ENCODE data around the gene GJC2.
A peak's percentile ranks its signal among the peaks of the same experiment; 100 is the strongest.

GJC2 gene

GRCh38 chr1:228154021-228154669 lies 4.4 kb downstream of the GJC2 start:
- no peak overlapping the region for H3K27ac Mint-ChIP-seq
- DNase-seq, result no peak
- CTCF ChIA-PET, result interaction anchor here (1.5 to 1.8 kb wide), 2 partner anchors 11 to 23 kb away, joined by 3 to 6 read pairs; no protein-coding TSS in a partner anchor
- H3K4me1 Mint-ChIP-seq, result peaks cover 23% of the 10 kb centered on the region
- H3K36me3 Mint-ChIP-seq, result no peaks in the 10 kb centered on the region
- H3K27me3 Mint-ChIP-seq, result no peaks in the 10 kb centered on the region
- no peak overlapping the region for H3K4me3 Mint-ChIP-seq
- no peaks in the 10 kb centered on the region for H3K9me3 Mint-ChIP-seq

- DNase-seq, result no peak
- Mint-ChIP-seq H3K9me3 (no peaks in the 10 kb centered on the region), H3K27me3 (no peaks in the 10 kb centered on the region), H3K27ac (no peak overlapping the region), H3K36me3 (no peaks in the 10 kb centered on the region), H3K4me3 (no peak overlapping the region), H3K4me1 (peaks cover 25% of the 10 kb centered on the region)
- CTCF ChIA-PET, result interaction anchor here (1.0 to 1.8 kb wide), 3 partner anchors 10 to 155 kb away, joined by 3 to 6 read pairs (median 3); no protein-coding TSS in a partner anchor
Observed at GRCh38 chr1:228154670-228155571, 5.2 kb downstream of the GJC2 start.

GRCh38 chr1:228155596-228156514 lies 6.1 kb downstream of the GJC2 start:
- H3K4me1 Mint-ChIP-seq, result peaks cover 25% of the 10 kb centered on the region
- H3K27ac Mint-ChIP-seq, result no peak overlapping the region
- H3K4me3 Mint-ChIP-seq, result no peak overlapping the region
- no peaks in the 10 kb centered on the region for H3K27me3 Mint-ChIP-seq
- no peaks in the 10 kb centered on the region for H3K9me3 Mint-ChIP-seq
- CTCF ChIA-PET, result interaction anchor here (1.0 kb wide), 2 partner anchors 9 to 156 kb away, joined by 3 read pairs; no protein-coding TSS in a partner anchor
- DNase-seq, result no peak
- no peaks in the 10 kb centered on the region for H3K36me3 Mint-ChIP-seq

GRCh38 chr1:228156515-228156881 lies 6.8 kb downstream of the GJC2 start:
- H3K9me3 Mint-ChIP-seq, result no peaks in the 10 kb centered on the region
- H3K27me3 Mint-ChIP-seq, result no peaks in the 10 kb centered on the region
- peaks cover 29% of the 10 kb centered on the region for H3K4me1 Mint-ChIP-seq
- no peak for DNase-seq
- H3K27ac Mint-ChIP-seq, result no peak overlapping the region
- CTCF ChIA-PET, result interaction anchor here (1.0 kb wide), 1 partner anchor 8 kb away, joined by 3 read pairs; no protein-coding TSS in a partner anchor
- H3K4me3 Mint-ChIP-seq, result no peak overlapping the region
- H3K36me3 Mint-ChIP-seq, result no peaks in the 10 kb centered on the region

- CTCF ChIA-PET, result interaction anchor here (1.0 to 1.4 kb wide), 2 partner anchors 8 to 9 kb away, joined by 3 to 4 read pairs; no protein-coding TSS in a partner anchor
- no peak for DNase-seq
- peaks cover 1% of the 10 kb centered on the region for H3K27me3 Mint-ChIP-seq
- no peaks in the 10 kb centered on the region for H3K9me3 Mint-ChIP-seq
- no peak overlapping the region for H3K4me3 Mint-ChIP-seq
- H3K4me1 Mint-ChIP-seq, result peaks cover 35% of the 10 kb centered on the region
- H3K36me3 Mint-ChIP-seq, result no peaks in the 10 kb centered on the region
- no peak overlapping the region for H3K27ac Mint-ChIP-seq
Observed at GRCh38 chr1:228156941-228157728, 7.4 kb downstream of the GJC2 start.

- no peak overlapping the region for H3K4me3 Mint-ChIP-seq
- H3K36me3 Mint-ChIP-seq, result no peaks in the 10 kb centered on the region
- no peak overlapping the region for H3K27ac Mint-ChIP-seq
- CTCF ChIA-PET, result interaction anchor here (1.4 kb wide), 1 partner anchor 9 kb away, joined by 4 read pairs; no protein-coding TSS in a partner anchor
- H3K9me3 Mint-ChIP-seq, result no peaks in the 10 kb centered on the region
- peaks cover 3% of the 10 kb centered on the region for H3K27me3 Mint-ChIP-seq
- H3K4me1 Mint-ChIP-seq, result peaks cover 41% of the 10 kb centered on the region
- no peak for DNase-seq
Observed at GRCh38 chr1:228157729-228158126, 8.0 kb downstream of the GJC2 start.

GRCh38 chr1:228158151-228159007 lies 8.6 kb downstream of the GJC2 start:
- Mint-ChIP-seq H3K27me3 (peaks cover 3% of the 10 kb centered on the region), H3K9me3 (no peaks in the 10 kb centered on the region), H3K4me3 (no peak overlapping the region), H3K4me1 (peaks cover 45% of the 10 kb centered on the region), H3K27ac (no peak overlapping the region), H3K36me3 (no peaks in the 10 kb centered on the region)
- CTCF ChIA-PET, result interaction anchor here (1.4 kb wide), 1 partner anchor 8 kb away, joined by 4 read pairs; no protein-coding TSS in a partner anchor
- DNase-seq, result no peak

GRCh38 chr1:228159008-228159665 lies 9.4 kb downstream of the GJC2 start:
- DNase-seq, result no peak
- no peaks in the 10 kb centered on the region for H3K9me3 Mint-ChIP-seq
- peaks cover 3% of the 10 kb centered on the region for H3K27me3 Mint-ChIP-seq
- H3K4me3 Mint-ChIP-seq, result no peak overlapping the region
- CTCF ChIA-PET, result no interaction called here
- no peak overlapping the region for H3K27ac Mint-ChIP-seq
- H3K4me1 Mint-ChIP-seq, result peaks cover 49% of the 10 kb centered on the region
- no peaks in the 10 kb centered on the region for H3K36me3 Mint-ChIP-seq

GRCh38 chr1:228160201-228160761 lies 10.6 kb downstream of the GJC2 start:
- CTCF ChIA-PET, result no interaction called here
- no peaks in the 10 kb centered on the region for H3K36me3 Mint-ChIP-seq

GRCh38 chr1:228161362-228161761 lies 11.6 kb downstream of the GJC2 start:
- DNase-seq, result no peak
- H3K27ac Mint-ChIP-seq, result peak overlapping the region; percentile 42
- no peaks in the 10 kb centered on the region for H3K9me3 Mint-ChIP-seq
- peaks cover 46% of the 10 kb centered on the region for H3K4me1 Mint-ChIP-seq
- CTCF ChIA-PET, result interaction anchor here (0.8 kb wide), 1 partner anchor 31 kb away, joined by 3 read pairs; no protein-coding TSS in a partner anchor
- no peak overlapping the region for H3K4me3 Mint-ChIP-seq
- H3K36me3 Mint-ChIP-seq, result no peaks in the 10 kb centered on the region
- peaks cover 3% of the 10 kb centered on the region for H3K27me3 Mint-ChIP-seq

More at GRCh38 chr1:228160201-228160761, 10.6 kb downstream of the GJC2 start:
- Mint-ChIP-seq H3K9me3 (no peaks in the 10 kb centered on the region), H3K4me3 (no peak overlapping the region), H3K27me3 (peaks cover 3% of the 10 kb centered on the region), H3K4me1 (peaks cover 51% of the 10 kb centered on the region), H3K27ac (no peak overlapping the region)
- no peak for DNase-seq

GRCh38 chr1:228161866-228162265 lies 12.1 kb downstream of the GJC2 start:
- peak overlapping the region; percentile 60 for H3K27ac Mint-ChIP-seq
- peaks cover 47% of the 10 kb centered on the region for H3K4me1 Mint-ChIP-seq
- no peaks in the 10 kb centered on the region for H3K9me3 Mint-ChIP-seq
- no peak for DNase-seq
- H3K27me3 Mint-ChIP-seq, result peaks cover 3% of the 10 kb centered on the region
- no peaks in the 10 kb centered on the region for H3K36me3 Mint-ChIP-seq
- CTCF ChIA-PET, result interaction anchor here (0.8 kb wide), 1 partner anchor 31 kb away, joined by 3 read pairs; no protein-coding TSS in a partner anchor
- H3K4me3 Mint-ChIP-seq, result no peak overlapping the region

Data from activated naive CD4-positive, alpha-beta T cell treated with anti-CD3 and anti-CD28 coated beads, Interleukin-2, amount 10 ng/mL, durations not matched to agents 7 days and 5 days (primary cell).